DMS79 treated with DMSO at 0.1 percent for 48 hours (cell line): ENCODE measurements around the gene C20orf144.
"Not testable (repeated sequence)": the region's sequence is repeated elsewhere in the genome, so short reads cannot be mapped to it uniquely, and the experiment has no call there.

Source experiments
- DNase-seq: peaks from one replicate; lab custom pipeline; 2025; lab: John Stamatoyannopoulos, UW

Gene C20orf144

GRCh38 chr20:33697129-33697528, 35.0 kb downstream of the C20orf144 start:
- no peak for DNase-seq

- DNase-seq = not testable (repeated sequence)
Measured at GRCh38 chr20:33698966-33699365, 36.8 kb downstream of the C20orf144 start.

DNA sequence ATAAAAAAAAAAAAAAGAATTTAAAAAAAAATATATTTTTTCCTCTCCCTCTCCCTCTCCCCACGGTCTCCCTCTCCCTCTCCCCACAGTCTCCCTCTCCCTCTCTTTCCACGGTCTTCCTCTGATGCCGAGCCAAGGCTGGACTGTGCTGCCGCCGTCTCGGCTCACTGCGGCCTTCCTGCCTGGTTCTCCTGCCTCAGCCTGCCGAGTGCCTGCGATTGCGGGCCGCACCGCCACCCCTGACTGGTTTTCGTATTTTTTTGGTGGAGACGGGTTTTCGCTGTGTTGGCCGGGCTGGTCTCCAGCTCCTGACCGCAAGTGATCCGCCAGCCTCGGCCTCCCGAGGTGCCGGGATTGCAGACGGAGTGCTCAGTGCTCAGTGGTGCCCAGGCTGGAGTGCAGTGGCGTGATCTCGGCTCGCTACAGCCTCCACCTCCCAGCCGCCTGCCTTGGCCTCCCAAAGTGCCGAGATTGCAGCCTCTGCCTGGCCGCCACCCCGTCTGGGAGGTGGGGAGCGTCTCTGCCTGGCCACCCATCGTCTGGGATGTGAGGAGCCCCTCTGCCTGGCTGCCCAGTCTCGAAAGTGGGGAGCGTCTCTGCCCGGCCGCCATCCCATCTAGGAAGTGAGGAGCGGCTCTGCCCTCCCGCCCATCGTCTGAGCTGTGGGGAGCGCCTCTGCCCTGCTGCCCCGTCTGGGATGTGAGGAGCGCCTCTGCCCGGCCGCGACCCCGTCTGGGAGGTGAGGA, 38.7 kb downstream of the C20orf144 start:
- not testable (repeated sequence) for DNase-seq

GRCh38 chr20:33701629-33702450, 39.7 kb downstream of the C20orf144 start:
- no peak for DNase-seq

- peak; percentile 9 for DNase-seq
Measured at GRCh38 chr20:33702861-33703260, 40.7 kb downstream of the C20orf144 start.

- DNase-seq = no peak
Measured at GRCh38 chr20:33703498-33704137, 41.5 kb downstream of the C20orf144 start.

GRCh38 chr20:33704197-33704924, 42.2 kb downstream of the C20orf144 start:
- no peak for DNase-seq

- no peak for DNase-seq
Measured at GRCh38 chr20:33707668-33708067, 45.5 kb downstream of the C20orf144 start.

DNA sequence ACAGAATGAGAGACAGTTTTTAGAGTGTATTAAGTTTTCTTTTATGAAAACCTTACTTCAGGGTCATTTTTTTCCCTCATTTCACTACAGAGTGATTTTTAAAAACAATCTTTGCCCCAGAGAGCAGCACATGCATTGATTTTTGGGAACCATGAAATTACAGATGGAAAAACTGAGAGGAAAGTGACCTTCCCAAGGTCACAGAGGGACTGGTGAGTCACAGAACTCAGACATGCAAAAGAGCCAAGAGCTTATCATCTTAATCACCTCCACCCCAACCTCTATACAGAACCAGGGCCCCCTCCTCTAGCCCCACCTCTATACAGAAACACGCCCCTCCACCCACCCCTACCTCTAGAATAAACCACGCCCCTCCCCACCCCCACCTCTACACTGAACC, 47.3 kb downstream of the C20orf144 start:
- DNase-seq = no peak

DNA sequence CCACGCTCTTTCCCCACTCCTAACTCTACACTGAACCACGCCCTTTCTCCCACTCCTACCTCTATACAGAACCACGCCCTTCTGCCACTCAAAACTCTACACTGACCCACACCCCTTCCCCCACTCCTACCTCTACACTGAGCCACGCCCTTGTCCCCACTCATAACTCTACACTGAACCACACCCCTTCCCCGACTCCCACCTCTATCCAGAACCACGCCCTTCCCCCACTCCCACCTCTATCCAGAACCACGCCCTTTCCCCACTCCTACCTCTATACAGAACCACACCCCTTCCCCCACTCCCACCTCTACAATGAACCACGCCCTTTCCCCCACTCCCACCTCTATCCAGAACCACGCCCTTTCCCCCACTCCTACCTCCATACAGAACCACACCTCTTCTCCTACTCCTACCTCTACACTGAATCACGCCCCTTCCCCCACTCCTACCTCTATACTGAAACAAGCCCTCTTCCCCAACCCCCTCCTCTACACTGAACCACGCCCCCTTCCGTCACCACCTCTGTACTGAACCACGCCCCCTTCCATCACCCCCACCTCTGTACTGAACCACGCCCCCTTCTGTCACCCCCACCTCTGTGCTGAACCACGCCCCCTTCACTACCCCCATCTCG, 47.9 kb downstream of the C20orf144 start:
- no peak for DNase-seq

- no peak for DNase-seq
Measured at GRCh38 chr20:33710681-33711445, 48.7 kb downstream of the C20orf144 start.

DNA sequence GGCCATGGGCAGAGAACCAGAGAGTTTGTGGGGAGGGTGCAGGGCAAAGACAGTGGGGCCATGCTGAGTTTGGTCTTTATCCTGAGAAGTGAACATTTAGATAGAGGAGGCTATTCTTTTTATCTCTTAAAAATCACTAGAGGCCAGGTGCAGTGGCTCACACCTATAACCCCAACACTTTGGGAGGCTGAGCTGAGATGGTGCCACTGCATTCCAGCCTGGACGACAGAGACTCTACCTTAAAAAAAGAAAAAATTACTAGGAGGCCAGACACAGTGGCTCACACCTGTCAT, 49.3 kb downstream of the C20orf144 start:
- DNase-seq = no peak
